DOHH2 (cell line): ENCODE results near the gene FARS2.

ENCODE experiments used
- H3F3A ChIP-seq: fragments of 200-600 bp; sonication (generic), shearing (Covaris generic); 2 replicates; pipeline ENCODE4 v1.6.0; 2016; ENCODE audit warnings: antibody characterized with exemption, mild to moderate bottlenecking; ENCODE audit not compliant: control insufficient read depth, insufficient read depth
- H3K27ac ChIP-seq: fragments of 200-600 bp; sonication (generic); 2 replicates; pipeline ENCODE4 v1.5.1; 2014; ENCODE audit warnings: low read depth, mild to moderate bottlenecking, low read length, moderate library complexity
- H3K27me3 ChIP-seq: fragments of 200-600 bp; sonication (generic); 2 replicates; pipeline ENCODE4 v1.6.1; 2014; ENCODE audit warnings: mild to moderate bottlenecking, low read length, mixed read lengths; ENCODE audit not compliant: control insufficient read depth
- H3K36me3 ChIP-seq: fragments of 200-600 bp; sonication (generic); 2 replicates; pipeline ENCODE4 v1.6.1; 2014; ENCODE audit warnings: mild to moderate bottlenecking, low read length, moderate library complexity, mixed read lengths; ENCODE audit not compliant: control insufficient read depth
- H3K4me1 ChIP-seq: fragments of 200-600 bp; sonication (generic); 2 replicates; pipeline ENCODE4 v1.6.1; 2014; ENCODE audit warnings: mild to moderate bottlenecking, low read length, mixed read lengths; ENCODE audit not compliant: control insufficient read depth
- H3K4me2 ChIP-seq: fragments of 200-600 bp; sonication (generic); 2 replicates; pipeline ENCODE4 v1.6.0; 2014; ENCODE audit warnings: mild to moderate bottlenecking, low read length, moderate library complexity
- H3K4me3 ChIP-seq: fragments of 200-600 bp; sonication (generic); 2 replicates; pipeline ENCODE4 v1.5.1; 2014; ENCODE audit warnings: mild to moderate bottlenecking, low read length, mixed read lengths
- H3K79me2 ChIP-seq: fragments of 200-600 bp; sonication (generic); 2 replicates; pipeline ENCODE4 v1.6.1; 2014; ENCODE audit warnings: mild to moderate bottlenecking, low read length, mixed read lengths; ENCODE audit not compliant: control insufficient read depth
- H3K9me2 ChIP-seq: fragments of 200-600 bp; sonication (generic); replicated peaks from 2 replicates; pipeline ENCODE4 v1.6.1; 2014; ENCODE audit warnings: mild to moderate bottlenecking, low read length, mixed read lengths; ENCODE audit not compliant: control insufficient read depth
- H3K9me3 ChIP-seq: fragments of 200-600 bp; sonication (generic); 2 replicates; pipeline ENCODE4 v1.6.1; 2014; ENCODE audit warnings: antibody characterized with exemption, low read length, mixed read lengths; ENCODE audit not compliant: control insufficient read depth, insufficient read depth
- H4K20me1 ChIP-seq: fragments of 200-600 bp; sonication (generic); 2 replicates; pipeline ENCODE4 v1.6.0; 2014; ENCODE audit warnings: low read depth, mild to moderate bottlenecking, antibody characterized with exemption, low read length, moderate library complexity; ENCODE audit not compliant: control insufficient read depth, insufficient read depth
- CTCF ChIP-seq: fragments of 200-600 bp; sonication (generic); IDR thresholded peaks from one replicate; pipeline ENCODE4 v1.5.1; 2014; ENCODE audit warnings: antibody characterized with exemption, mild to moderate bottlenecking, low read depth, low read length; ENCODE audit not compliant: poor library complexity, severe bottlenecking
- EZH2phosphoT487 ChIP-seq: fragments of 200-600 bp; sonication (generic); IDR thresholded peaks from 2 replicates; pipeline ENCODE4 v1.6.1; 2017; ENCODE audit warnings: borderline replicate concordance, mild to moderate bottlenecking, antibody characterized with exemption, low read length, moderate library complexity, mixed read lengths

The FARS2 gene

GRCh38 chr6:5427586-5427985 lies 166.3 kb downstream of the FARS2 start:
- Histone ChIP-seq H3K27ac (no peak overlapping the region), H3K9me3 (no peaks in the 10 kb centered on the region), H3F3A (no peaks in the 10 kb centered on the region), H3K36me3 (no peaks in the 10 kb centered on the region), H3K9me2 (no peaks in the 10 kb centered on the region), H3K4me1 (no peaks in the 10 kb centered on the region), H3K4me2 (no peak overlapping the region), H3K79me2 (no peaks in the 10 kb centered on the region), H3K4me3 (no peak overlapping the region), H3K27me3 (no peaks in the 10 kb centered on the region), H4K20me1 (no peaks in the 10 kb centered on the region; the same call in 1 of the 2 replicates)
- TF ChIP-seq CTCF (no peak), EZH2phosphoT487 (no peak)

- TF ChIP-seq EZH2phosphoT487 (no peak), CTCF (no peak)
- Histone ChIP-seq H3K4me1 (no peaks in the 10 kb centered on the region), H3K4me3 (no peak overlapping the region), H3K27ac (no peak overlapping the region), H3F3A (no peaks in the 10 kb centered on the region), H3K4me2 (no peak overlapping the region), H4K20me1 (no peaks in the 10 kb centered on the region), H3K9me3 (no peaks in the 10 kb centered on the region), H3K27me3 (no peaks in the 10 kb centered on the region), H3K36me3 (no peaks in the 10 kb centered on the region), H3K9me2 (no peaks in the 10 kb centered on the region), H3K79me2 (no peaks in the 10 kb centered on the region)
Observed at GRCh38 chr6:5433324-5433723, 172.0 kb downstream of the FARS2 start.

GRCh38 chr6:5435449-5435848 lies 174.1 kb downstream of the FARS2 start:
- H3K27ac ChIP-seq: no peak overlapping the region
- H3K27me3 ChIP-seq: no peaks in the 10 kb centered on the region
- TF ChIP-seq EZH2phosphoT487 (no peak), CTCF (no peak)
- H3F3A ChIP-seq: no peaks in the 10 kb centered on the region
- no peaks in the 10 kb centered on the region for H3K36me3 ChIP-seq
- no peak overlapping the region for H3K4me2 ChIP-seq
- H3K79me2 ChIP-seq: no peaks in the 10 kb centered on the region
- no peaks in the 10 kb centered on the region for H3K4me1 ChIP-seq
- H3K4me3 ChIP-seq: no peak overlapping the region
- no peaks in the 10 kb centered on the region for H3K9me3 ChIP-seq
- H3K9me2 ChIP-seq: no peaks in the 10 kb centered on the region
- no peaks in the 10 kb centered on the region for H4K20me1 ChIP-seq
